ENCODE data around the gene POGLUT3.

The POGLUT3 gene

GRCh38 chr11:108491936-108492335 is 6.2 kb downstream of the POGLUT3 start:
- ChIA-PET POLR2A (interaction anchor here (0.7 kb wide), 1 partner anchor 372 kb away, joined by 3 read pairs; no protein-coding TSS in a partner anchor), CTCF (no interaction called here)
- Histone ChIP-seq H3K36me3 (ENCODE audit: control insufficient read depth in 2 of 2, insufficient read depth in 1 of 2, low read length in 2 of 2) (peaks cover 9 to 43% of the 10 kb centered on the region in 2 experiments; a peak in 2 of 3 replicates), H3K4me3 (ENCODE audit: low read depth, low read length) (no peak overlapping the region), H3K9me3 (ENCODE audit: control insufficient read depth, insufficient read depth, low read depth, low read length) (no peaks in the 10 kb centered on the region), H3K4me1 (ENCODE audit: control insufficient read depth, insufficient read depth, low read length) (no peaks in the 10 kb centered on the region), H3K27ac (ENCODE audit: extremely low read depth, low read depth, low read length) (no peak overlapping the region)
- TF ChIP-seq ZNF132 (tag by site-specific recombination; IDR thresholded peaks at IDR 0.05; ENCODE audit: borderline replicate concordance) (no peak), ZNF560 (tag by site-specific recombination; IDR thresholded peaks at IDR 0.05; ENCODE audit: borderline replicate concordance) (no peak), ZNF280C (tag by site-specific recombination; IDR thresholded peaks at IDR 0.05) (no peak), HOXA7 (CRISPR knock-in tag; IDR thresholded peaks at IDR 0.05; ENCODE audit: borderline replicate concordance) (no peak), ZNF114 (tag by site-specific recombination; IDR thresholded peaks at IDR 0.05) (no peak), ZNF16 (tag by site-specific recombination; IDR thresholded peaks at IDR 0.05; ENCODE audit: low read depth) (no peak), ZNF830 (tag by site-specific recombination; IDR thresholded peaks at IDR 0.05; ENCODE audit: low read depth) (no peak), ZNF266 (tag by site-specific recombination; IDR thresholded peaks at IDR 0.05; ENCODE audit: low read depth) (no peak), ZNF362 (tag by site-specific recombination; IDR thresholded peaks at IDR 0.05) (no peak), ZFP37 (tag by site-specific recombination; IDR thresholded peaks at IDR 0.05) (no peak), ZNF112 (tag by site-specific recombination; IDR thresholded peaks at IDR 0.05) (no peak), WT1 (tag by site-specific recombination; IDR thresholded peaks at IDR 0.05) (no peak), ZBTB8A (tag by site-specific recombination; IDR thresholded peaks at IDR 0.05) (no peak), KLF9 (tag by site-specific recombination; IDR thresholded peaks at IDR 0.05; ENCODE audit: low read depth) (no peak), ZNF544 (tag by site-specific recombination; IDR thresholded peaks at IDR 0.05) (no peak), FEZF1 (tag by site-specific recombination; IDR thresholded peaks at IDR 0.05) (no peak), ZNF549 (tag by site-specific recombination; IDR thresholded peaks at IDR 0.05) (no peak), KLF10 (tag by site-specific recombination; IDR thresholded peaks at IDR 0.05) (no peak), ZNF169 (tag by site-specific recombination; IDR thresholded peaks at IDR 0.05) (no peak), ZIC2 (tag by site-specific recombination; IDR thresholded peaks at IDR 0.05) (no peak)

- CTCF ChIA-PET = no interaction called here
- Histone ChIP-seq H3K36me3 (ENCODE audit: control insufficient read depth in 2 of 2, insufficient read depth in 1 of 2, low read length in 2 of 2) (peaks cover 22 to 83% of the 10 kb centered on the region in 2 experiments), H3K27ac (ENCODE audit: extremely low read depth, low read depth, low read length) (no peak overlapping the region), H3K9me3 (ENCODE audit: control insufficient read depth, insufficient read depth, low read depth, low read length) (no peaks in the 10 kb centered on the region), H3K4me1 (ENCODE audit: control insufficient read depth, insufficient read depth, low read length) (no peaks in the 10 kb centered on the region), H3K4me3 (ENCODE audit: low read depth, low read length) (no peak overlapping the region)
- TF ChIP-seq ZNF76 (tag by site-specific recombination; IDR thresholded peaks at IDR 0.05; ENCODE audit: borderline replicate concordance, low read depth) (no peak), ZNF623 (tag by site-specific recombination; IDR thresholded peaks at IDR 0.05) (no peak), TCF7L2 (IDR thresholded peaks at IDR 0.05; ENCODE audit: borderline replicate concordance, low read depth, low read length) (no peak), ZNF571 (tag by site-specific recombination; IDR thresholded peaks at IDR 0.05) (no peak), GFI1B (tag by site-specific recombination; IDR thresholded peaks at IDR 0.05) (no peak), ZNF555 (tag by site-specific recombination; conservative IDR thresholded peaks at IDR 0.05) (no peak)
- POLR2A ChIA-PET = no interaction called here
Measured at GRCh38 chr11:108486828-108487227, 11.4 kb downstream of the POGLUT3 start.

Measured in HEK293 (cell line).